Measurements from ENCODE around the gene TNFAIP6. TPM values are rescaled to one million over a fixed set of nuclear protein-coding genes. Genes with fewer than 3 reads are reported as not detected.
"Not testable (repeated sequence)": the region's sequence is repeated elsewhere in the genome, so short reads cannot be mapped to it uniquely, and the experiment has no call there.

The TNFAIP6 gene
- polyA plus RNA-seq (ENCODE audit: insufficient read length in 4 of 4), result 1 to 10 TPM; 1.6 to 2.3 (median 1.8) TPM

- peak in 1 of 4 donors; percentile 18 for DNase-seq (ENCODE audit: low read depth in 4 of 4, low spot score in 3 of 4)
Measured at GRCh38 chr2:151357359-151357758, at the start of gene TNFAIP6. Gene TNFAIP6, plus strand, starts transcription at chr2:151357592. Its CDS starts 75 bp downstream, at chr2:151357667.

GRCh38 chr2:151310313-151310712, 47.1 kb upstream of the TNFAIP6 start:
- DNase-seq (ENCODE audit: low read depth in 4 of 4, low spot score in 3 of 4), result not testable (repeated sequence)

- DNase-seq (ENCODE audit: low read depth in 4 of 4, low spot score in 3 of 4), result not testable (repeated sequence)
Measured at GRCh38 chr2:151312440-151312839, 45.0 kb upstream of the TNFAIP6 start.

- DNase-seq (ENCODE audit: low read depth in 4 of 4, low spot score in 3 of 4), result peak in 1 of 4 donors; percentile 10
Measured at GRCh38 chr2:151315381-151315903, 42.0 kb upstream of the TNFAIP6 start.

GRCh38 chr2:151325581-151326095, 31.8 kb upstream of the TNFAIP6 start:
- no peak for DNase-seq (ENCODE audit: low read depth in 4 of 4, low spot score in 3 of 4)

GRCh38 chr2:151326554-151326953, 30.8 kb upstream of the TNFAIP6 start:
- DNase-seq (ENCODE audit: low read depth in 4 of 4, low spot score in 3 of 4), result no peak

GRCh38 chr2:151329998-151330397, 27.4 kb upstream of the TNFAIP6 start:
- DNase-seq (ENCODE audit: low read depth in 4 of 4, low spot score in 3 of 4), result no peak

- no peak for DNase-seq (ENCODE audit: low read depth in 4 of 4, low spot score in 3 of 4)
Measured at GRCh38 chr2:151333083-151333482, 24.3 kb upstream of the TNFAIP6 start.

GRCh38 chr2:151334082-151334815, 23.1 kb upstream of the TNFAIP6 start:
- no peak for DNase-seq (ENCODE audit: low read depth in 4 of 4, low spot score in 3 of 4)

GRCh38 chr2:151336863-151337371, 20.5 kb upstream of the TNFAIP6 start:
- DNase-seq (ENCODE audit: low read depth in 4 of 4, low spot score in 3 of 4), result no peak

GRCh38 chr2:151337643-151338042, 19.7 kb upstream of the TNFAIP6 start:
- DNase-seq (ENCODE audit: low read depth in 4 of 4, low spot score in 3 of 4), result no peak

GRCh38 chr2:151338115-151338514, 19.3 kb upstream of the TNFAIP6 start:
- DNase-seq (ENCODE audit: low read depth in 4 of 4, low spot score in 3 of 4), result no peak

- no peak for DNase-seq (ENCODE audit: low read depth in 4 of 4, low spot score in 3 of 4)
Measured at GRCh38 chr2:151343073-151343472, 14.3 kb upstream of the TNFAIP6 start.

GRCh38 chr2:151344191-151344590, 13.2 kb upstream of the TNFAIP6 start:
- not testable (repeated sequence) for DNase-seq (ENCODE audit: low read depth in 4 of 4, low spot score in 3 of 4)

GRCh38 chr2:151344906-151345305, 12.5 kb upstream of the TNFAIP6 start:
- DNase-seq (ENCODE audit: low read depth in 4 of 4, low spot score in 3 of 4), result no peak

- DNase-seq (ENCODE audit: low read depth in 4 of 4, low spot score in 3 of 4), result no peak
Measured at GRCh38 chr2:151347294-151347693, 10.1 kb upstream of the TNFAIP6 start.

GRCh38 chr2:151347906-151348305, 9.5 kb upstream of the TNFAIP6 start:
- DNase-seq (ENCODE audit: low read depth in 4 of 4, low spot score in 3 of 4), result no peak

GRCh38 chr2:151350579-151351195, 6.7 kb upstream of the TNFAIP6 start:
- DNase-seq (ENCODE audit: low read depth in 4 of 4, low spot score in 3 of 4), result no peak

GRCh38 chr2:151353995-151354394, 3.4 kb upstream of the TNFAIP6 start:
- no peak for DNase-seq (ENCODE audit: low read depth in 4 of 4, low spot score in 3 of 4)

GRCh38 chr2:151354807-151355206, 2.6 kb upstream of the TNFAIP6 start:
- no peak for DNase-seq (ENCODE audit: low read depth in 4 of 4, low spot score in 3 of 4)
